GM18498 (cell line): ENCODE measurements around the gene GPR62.
"Not testable (repeated sequence)": the region's sequence is repeated elsewhere in the genome, so short reads cannot be mapped to it uniquely, and the experiment has no call there.

ENCODE experiments used
- ATAC-seq: cut with Tn5 transposase; IDR thresholded peaks from one replicate; pipeline ENCODE4 v1.9.1; 2021; ENCODE audit warnings: mild to moderate bottlenecking, moderate library complexity; ENCODE audit not compliant: unreplicated experiment

GPR62 gene

DNA sequence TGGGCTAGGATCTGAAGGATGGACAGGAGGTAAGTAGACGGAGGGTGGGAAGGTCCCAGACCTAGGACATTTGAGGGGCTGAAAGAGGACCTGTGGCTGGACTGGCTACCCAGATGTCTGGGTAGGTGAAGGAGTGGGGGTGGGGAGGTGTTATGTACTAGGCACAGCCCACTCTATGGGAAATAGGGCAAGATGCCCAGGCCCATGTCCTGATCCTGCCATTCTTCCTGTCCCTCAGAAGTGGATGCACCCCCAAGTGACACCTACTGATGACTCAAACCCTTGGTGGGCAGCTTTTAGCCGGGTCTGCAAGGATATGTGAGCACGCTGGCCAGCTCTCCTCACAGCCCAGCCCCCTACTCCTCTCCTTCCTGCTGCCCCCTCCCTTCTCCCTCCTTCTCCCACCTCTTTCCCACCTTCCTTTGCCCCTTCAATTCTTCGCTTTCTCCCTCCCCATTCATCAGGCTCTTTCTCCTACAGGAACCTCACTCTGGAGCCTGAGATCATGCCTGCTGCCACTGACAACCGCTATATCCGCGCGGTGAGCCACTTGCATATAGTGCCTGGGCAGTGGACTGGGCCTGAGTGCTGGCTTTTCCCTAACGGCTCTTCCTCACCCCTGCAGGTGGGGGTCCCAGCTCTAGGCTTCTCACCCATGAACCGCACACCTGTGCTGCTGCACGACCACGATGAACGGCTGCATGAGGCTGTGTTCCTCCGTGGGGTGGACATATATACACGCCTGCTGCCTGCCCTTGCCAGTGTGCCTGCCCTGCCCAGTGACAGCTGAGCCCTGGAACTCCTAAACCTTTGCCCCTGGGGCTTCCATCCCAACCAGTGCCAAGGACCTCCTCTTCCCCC, 33.3 kb downstream of the GPR62 start:
- no peak for ATAC-seq

DNA sequence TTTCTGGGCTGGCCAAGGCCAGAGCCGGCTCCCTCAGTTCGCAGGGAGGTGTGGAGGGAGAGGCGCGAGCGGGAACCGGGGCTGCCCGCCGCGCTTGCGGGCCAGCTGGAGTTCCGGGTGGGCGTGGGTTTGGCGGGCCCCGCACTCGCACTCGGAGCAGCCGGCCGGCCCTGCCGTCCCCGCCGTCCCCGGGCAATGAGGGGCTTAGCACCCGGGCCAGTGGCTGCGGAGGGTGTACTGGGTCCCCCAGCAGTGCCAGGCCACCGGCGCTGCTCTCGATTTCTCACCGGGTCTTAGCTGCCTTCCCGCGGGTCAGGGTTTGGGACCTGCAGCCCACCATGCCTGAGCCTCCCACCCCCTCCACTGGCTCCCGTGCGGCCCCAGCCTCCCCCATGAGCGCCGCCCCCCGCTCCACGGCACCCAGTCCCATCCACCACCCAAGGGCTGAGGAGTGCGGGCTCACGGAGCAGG, 35.4 kb downstream of the GPR62 start:
- not testable (repeated sequence) for ATAC-seq

DNA sequence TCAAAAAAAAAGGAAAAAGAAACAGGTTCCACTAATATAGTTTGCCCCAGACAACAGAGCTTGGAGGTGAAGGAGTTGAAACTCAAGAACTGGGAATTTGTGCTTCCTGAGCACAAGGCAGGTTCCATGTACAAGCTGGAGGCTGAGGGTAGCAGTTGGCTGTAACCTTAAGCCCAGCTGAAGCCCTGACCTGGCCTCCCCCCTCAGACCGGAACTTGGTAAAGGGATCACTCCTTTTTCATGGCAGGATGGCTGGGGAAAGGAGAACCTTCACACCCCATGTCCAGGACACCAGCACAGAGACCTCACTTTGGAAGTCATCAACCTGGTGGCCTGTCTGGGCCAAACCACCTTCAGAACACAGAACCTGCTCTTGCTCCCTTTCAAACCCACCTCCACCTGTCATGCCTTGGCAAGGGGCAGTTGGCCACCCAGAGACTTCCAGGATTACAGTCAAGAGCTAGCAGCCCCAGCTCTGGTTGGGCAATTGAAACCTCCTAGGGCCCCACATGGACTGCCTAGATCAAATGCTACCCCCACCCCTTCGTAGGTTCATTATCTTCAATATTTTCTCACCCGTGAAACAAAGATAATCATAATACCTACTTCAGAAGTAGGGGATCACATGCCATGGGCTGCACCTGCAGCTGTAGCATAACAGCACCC, 37.0 kb downstream of the GPR62 start:
- ATAC-seq = no peak

DNA sequence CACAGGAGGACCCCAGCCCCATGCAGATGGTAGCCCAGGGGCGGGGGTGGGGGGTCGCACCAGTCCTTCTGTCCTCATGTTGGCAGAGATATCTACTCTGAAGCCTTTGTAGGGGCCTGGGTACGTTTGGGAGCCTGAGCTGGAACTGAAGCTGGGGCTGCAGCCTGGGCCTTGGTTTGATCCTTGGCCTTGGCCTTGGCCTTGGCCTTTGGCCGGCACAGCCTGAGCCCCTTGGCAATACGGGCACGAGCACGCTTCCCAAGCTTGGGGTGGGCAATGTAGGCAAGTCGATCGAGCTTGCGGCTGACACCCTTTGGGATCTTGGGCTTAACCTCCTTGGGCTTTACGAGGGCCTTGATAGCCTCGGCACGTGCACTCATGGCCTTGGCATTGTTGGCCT, 38.5 kb downstream of the GPR62 start:
- ATAC-seq = not testable (repeated sequence)

DNA sequence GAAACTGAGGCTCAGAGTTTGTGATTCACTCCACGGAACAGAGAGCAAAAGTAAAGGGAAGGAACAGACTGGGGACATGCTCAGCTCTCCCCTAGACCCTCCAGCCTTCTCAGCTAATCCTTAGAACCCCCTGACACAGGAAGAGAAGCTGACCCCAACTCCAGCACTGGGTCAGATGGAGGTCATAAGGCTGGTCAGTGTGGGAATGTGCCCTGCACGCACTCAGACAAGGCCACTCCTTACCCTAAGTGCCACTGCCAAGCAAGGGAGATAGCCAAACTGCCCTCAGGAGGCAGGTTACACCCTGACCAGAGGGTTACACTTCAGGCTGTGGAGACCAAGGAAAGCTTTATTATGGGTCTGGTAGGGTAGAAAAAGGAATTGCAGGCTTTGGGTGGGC, 39.3 kb downstream of the GPR62 start:
- ATAC-seq = no peak

DNA sequence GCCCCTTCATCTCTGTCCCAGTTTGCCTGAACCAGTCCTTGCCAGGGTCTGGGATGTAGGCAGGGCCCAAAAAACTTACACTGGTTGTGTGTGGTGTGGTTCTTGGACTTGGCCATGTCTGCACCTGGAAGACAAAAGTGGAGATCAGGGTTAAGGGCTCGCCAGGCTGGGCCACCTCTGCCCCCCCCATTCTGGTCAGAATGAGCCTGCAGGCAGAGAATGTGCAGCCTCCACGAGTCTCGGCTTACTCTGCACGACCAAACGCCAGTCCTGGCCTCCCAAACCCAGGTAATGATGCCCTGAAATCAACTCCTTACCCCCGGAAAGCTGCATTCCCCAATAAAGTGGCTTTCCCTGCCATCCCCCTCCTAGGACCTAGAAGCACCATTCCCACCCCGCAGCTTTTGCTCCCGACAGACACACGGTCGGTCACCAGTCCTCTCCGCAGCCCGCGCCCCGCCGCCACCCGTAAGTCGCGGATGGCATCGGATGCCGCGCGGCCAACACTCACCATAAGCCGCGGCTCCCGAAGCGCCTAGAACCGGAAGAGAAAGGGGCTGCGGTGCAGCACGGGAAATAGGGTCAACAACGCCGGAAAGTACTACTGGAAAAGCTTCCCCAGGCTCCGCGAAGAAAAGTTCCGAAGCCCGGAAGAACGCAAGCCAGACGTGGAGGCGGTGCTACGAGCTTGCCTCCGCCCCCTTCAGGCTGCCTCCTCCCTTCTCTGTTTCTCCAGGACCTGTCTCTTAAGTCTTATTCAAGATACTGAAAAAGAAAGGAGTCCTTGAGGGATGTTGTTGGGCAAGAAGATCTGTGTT, 40.4 kb downstream of the GPR62 start, which contains the start of gene RPL29:
Gene RPL29 (minus strand): TSS at position 550 of the 818 bp plus-strand sequence. CDS start 434 bp downstream, at position 116.
- peak; percentile 86 for ATAC-seq

DNA sequence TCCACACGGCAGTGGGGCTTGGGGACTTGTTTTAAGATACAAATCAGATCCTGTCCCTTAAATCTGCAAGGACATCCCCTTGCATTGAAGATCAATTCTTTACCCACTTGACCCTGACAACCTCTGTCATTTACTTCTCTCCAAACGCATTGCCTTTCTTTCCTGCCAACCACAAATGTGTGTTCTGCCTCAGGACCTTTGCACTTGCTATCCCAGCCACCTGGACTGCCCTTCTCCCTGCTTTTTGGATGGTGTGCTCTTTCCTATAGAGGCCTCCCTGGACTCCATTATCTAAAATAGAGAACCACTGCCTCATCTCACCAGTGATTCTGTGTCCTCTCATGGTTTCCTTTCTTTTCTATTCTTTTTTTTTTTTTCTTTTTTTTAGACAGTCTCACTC, 42.0 kb downstream of the GPR62 start:
- ATAC-seq = no peak

DNA sequence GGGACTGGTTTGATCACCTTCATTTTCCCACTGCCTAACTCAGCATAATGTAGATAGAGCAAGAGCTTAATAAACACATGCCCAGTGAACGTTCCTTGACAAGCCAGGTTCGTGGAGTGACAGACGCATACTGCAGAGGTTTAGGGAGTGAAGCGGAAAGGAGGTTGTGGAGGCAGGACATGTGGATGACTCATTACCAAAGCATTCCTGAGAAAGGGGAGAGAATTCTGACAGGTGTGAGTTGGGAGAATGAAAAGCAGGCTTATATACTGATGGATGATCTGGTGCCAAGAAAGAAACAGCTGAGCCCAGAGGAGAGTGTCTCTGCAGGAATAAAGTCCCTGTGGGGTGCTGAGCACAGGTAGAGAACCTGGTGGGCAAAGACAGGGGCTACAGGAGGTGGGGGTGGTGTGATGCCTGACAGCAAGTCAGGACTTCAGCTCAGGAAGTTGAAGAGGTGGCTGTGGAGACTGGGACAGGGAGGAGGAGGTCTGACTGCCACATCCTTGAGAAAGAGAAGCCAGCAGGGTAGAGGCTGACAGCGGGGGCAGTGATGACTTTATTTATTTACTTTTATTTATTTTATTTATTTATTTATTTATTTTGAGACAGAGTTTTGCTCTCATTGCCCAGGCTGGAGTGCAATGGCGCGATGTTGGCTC, 42.9 kb downstream of the GPR62 start:
- no peak for ATAC-seq

DNA sequence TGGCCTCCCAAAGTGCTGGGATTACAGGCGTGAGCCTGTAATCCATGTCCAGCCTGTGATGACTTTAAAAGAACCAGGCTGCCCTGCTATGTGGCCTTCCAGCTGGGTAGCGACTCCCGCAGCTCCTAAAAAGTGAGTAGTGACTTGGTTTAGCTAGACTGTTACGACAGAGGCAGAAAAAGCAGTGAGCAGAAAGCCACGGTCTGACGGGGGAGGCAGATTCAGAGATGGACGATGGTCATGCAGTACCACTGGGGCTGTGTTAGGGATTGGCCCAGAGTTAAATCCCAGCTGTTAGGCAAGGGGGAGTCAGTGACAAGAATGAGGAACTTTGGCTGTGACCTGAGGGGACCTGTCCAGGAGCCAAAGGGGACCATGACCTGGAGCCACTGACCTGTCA, 43.6 kb downstream of the GPR62 start:
- no peak for ATAC-seq

DNA sequence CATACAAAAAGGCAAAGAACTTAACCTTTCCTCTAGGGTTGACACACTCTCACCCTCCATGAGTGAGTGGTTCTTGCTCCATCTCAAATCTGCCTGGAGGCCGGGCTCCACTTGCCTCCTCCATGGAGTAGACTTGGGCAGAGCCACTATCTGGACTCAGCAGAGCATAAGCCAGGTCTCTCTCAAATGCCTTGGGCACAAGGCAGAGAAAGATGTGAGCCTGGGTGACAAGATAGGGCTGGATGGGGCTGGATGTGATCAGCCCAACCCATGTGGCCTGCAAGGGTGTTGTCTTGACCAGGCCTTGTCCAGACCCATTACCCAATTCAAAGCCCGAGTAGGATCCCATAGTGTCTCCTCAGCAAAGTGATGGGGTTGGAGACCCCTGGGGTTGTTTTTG, 44.7 kb downstream of the GPR62 start:
- ATAC-seq = no peak

DNA sequence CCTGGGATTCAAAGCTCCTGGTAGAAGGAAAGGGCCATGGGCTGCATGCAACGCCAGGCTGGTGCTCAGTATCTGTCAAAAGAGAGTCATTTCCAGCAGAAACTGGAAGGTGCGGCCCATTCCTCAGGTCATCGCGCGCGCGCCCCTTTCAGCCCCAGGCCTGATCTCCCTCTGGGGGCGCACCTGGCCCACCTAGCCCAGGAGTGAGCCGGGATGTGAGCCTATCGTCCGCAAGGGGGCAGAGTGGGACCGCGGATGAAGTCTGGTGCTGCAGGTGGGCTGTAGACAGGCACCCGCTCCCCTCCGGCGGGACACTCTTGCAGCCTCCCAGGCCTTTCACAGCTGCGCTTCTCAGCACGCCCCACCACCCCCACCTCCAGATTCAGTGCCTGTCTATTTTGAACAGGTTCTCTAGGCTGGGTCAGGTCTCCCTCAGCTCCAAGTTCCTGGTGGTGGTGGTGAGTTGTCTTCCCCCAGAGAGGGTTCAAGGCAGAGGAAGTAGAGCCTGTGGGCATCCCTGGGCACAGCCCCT, 46.3 kb downstream of the GPR62 start:
- peak; percentile 69 for ATAC-seq

DNA sequence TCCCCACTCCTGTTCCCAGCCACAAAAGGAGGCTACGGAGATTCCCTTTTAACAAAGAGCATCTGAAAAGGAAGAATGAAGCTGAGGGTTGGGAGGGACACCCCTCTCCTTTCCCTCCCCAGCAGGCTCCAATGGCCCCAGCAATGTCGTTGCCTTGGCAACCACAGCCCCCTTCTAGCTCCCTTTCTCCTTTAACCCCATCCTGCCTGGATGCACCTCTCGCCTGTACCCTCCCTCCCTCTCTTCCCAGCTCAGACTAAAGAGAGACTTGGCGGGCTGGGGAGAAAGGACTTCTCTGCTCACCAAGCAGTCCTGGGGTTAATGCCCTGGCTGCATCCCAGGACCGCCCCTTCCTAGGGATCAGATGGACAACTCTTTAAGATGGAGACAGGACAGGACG, 47.6 kb downstream of the GPR62 start:
- no peak for ATAC-seq

DNA sequence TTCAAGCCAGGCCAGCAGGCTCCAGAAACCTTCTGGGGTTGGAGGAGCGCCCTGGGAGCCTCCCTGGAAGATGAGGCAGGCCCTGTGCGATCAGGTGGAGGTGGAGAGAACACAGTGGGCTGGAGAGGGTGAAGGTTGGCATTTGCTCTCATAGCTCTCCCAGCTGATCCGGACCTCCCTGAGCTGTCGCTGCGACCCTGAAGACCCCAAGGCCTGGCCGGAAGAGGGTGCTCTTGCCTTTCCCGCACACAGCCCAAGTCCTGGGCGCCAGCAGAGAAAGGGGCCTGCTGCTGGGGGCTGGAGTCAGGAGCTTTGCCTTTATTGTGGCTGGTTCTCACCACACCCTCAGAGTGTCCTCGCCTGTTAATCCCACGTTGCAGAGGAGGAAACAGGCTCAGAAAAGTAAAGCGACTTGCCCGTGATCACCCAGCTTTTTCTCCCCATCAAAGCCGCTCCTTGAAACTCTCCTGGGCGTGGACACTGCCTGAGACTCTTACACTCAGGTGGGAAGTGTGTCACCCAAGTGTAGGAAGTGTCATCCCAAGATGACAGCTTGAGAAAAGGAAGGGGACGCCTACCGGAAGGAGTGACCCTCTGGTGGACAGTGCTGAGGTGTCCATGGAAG, 49.1 kb downstream of the GPR62 start:
- ATAC-seq = no peak

DNA sequence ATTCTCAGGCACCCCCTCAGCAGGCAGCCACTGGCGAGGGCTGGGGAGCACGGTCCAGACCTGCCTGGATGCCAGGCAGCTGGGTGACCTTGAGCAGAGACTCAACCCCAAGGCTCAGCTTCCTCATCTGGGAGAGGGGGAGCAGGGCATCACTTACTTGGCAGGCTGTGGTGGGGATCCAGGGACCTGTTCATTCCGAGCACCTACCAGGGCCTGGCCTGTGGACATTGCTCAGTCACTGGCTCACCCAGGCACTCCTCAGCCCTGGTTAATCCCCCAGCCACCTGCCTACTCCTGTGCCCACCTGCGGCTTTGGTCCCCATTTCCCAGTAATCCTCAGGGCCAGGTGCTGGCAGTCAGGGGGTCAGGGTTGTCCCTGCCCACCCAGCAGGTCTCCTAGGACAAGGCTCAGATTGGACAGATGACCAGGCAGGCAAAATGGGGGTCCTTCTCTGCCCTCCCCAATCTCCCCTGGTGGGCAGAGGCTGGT, 49.8 kb downstream of the GPR62 start:
- no peak for ATAC-seq

DNA sequence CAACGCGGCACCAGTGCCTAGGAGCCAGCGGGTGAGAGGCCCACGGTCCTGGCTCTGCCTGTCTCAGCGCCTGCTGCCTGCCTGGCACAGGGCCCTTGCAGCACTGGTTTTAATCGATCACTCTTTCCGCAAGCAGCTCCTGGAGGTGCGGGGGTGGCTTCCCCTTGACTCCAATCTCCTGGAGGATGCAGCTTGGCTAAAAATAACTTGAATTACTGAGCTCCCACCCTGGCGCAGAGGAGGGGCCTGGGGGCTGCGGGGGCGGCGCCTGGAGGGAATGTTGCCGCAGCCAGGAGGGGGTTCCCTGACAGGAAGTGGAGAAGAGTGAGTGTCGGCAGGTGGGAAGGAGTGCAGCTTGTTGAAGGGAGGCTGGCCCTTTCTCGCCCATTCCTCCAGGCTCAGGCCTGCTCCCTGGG, 50.4 kb downstream of the GPR62 start:
- no peak for ATAC-seq

DNA sequence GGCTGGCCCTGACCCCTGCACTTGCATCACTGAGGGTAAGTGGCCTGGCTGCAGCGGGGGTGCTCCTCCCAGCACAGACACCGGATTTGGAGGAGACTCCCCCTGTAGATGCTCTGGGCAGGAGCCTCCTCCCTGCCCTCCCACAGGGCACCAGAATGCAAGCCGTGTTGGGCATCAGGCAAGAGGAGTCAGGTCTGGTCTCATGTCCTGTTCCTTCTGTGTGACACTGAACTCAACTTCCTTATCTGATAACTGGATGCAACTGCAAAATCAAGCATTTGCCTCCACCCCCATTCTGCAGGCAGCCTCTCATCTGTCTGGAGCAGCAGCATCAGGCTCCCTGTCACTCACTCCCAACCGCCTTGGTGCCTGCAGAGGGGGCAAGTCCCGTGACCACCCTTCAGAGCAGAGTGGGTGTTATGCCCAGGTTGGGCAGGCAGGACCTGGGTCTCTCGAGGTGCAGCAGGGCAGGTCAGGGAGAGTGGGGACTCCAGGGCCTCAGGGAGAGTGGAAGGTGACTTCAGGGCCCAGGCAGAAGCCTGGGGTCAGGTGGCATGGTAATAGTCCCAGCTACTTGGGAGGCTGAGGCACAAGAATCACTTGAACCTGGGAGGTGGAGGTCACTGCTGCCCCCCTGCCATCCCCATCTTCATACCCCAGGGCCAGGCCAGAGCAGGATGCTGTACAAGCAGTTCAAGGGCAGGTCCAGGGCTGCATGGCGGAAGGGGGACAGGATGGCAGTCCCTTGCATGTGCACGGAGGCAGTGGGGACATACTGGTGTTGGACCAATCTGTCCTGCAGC, 51.0 kb downstream of the GPR62 start:
- ATAC-seq = no peak

DNA sequence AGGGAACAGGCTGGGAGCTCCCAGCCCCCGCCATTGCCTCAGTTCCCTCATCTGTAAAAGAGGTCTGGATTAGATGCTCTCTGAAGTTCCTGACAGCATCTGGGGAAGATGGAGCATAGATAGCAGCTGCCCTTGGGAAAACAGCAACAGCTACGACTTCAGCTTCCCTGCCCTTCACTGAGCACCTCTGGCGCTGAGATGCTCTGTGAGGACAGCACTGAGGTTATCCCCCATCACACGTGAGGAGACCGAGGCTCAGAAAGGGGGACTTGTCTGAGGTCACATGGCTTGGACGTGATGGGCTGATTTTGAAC, 51.6 kb downstream of the GPR62 start:
- ATAC-seq = no peak
